Measurements from ENCODE around the gene GNG4. TPM values are rescaled to one million over a fixed set of nuclear protein-coding genes. Genes with fewer than 3 reads are reported as not detected.
"Not testable (repeated sequence)": the region's sequence is repeated elsewhere in the genome, so short reads cannot be mapped to it uniquely, and the experiment has no call there.

The GNG4 gene
- total RNA-seq, 1 donor from 2014 or later = not detected

DNA sequence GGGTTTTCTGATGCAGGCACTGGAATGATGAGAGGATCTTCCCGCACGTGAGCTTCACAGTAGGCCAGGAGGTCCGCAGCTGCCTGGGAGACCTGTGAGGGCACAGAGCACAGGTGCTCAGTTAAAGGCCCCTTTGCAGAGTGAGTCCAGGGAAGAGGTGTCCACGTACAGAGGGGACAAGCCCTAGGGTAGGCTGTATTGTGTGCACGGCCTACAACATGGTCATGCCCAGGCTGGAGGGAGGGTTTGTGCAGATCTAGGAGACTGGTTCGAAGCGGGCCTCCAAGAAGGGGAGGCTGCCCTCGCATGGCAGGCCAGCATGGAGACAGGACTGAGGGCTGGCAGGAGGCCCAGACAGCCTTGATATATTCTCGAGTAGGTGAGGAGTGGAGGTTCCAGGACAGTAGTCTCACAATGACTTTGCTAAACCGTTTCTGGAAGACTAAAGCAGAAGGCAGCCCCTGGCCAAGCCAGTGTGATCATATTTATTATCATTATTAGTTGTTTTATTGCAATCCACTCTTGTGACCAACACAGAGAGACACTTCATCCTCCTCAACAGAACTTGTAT lies 97.4 kb downstream of the GNG4 start:
- no peaks in the 10 kb centered on the region for H3K4me1 ChIP-seq
- no peak for TF ChIP-seq CTCF (IDR thresholded peaks at IDR 0.05)
- no peaks in the 10 kb centered on the region for H3K36me3 ChIP-seq
- ATAC-seq (no peak), DNase-seq (no peak)
- H3K27ac ChIP-seq = no peak overlapping the region
- H3K27me3 ChIP-seq (ENCODE audit: low read depth) = peaks cover 1% of the 10 kb centered on the region
- intact Hi-C loops (cut with DNase I) = no loop called here
- no peak overlapping the region for H3K4me3 ChIP-seq
- no peaks in the 10 kb centered on the region for H3K9me3 ChIP-seq

GRCh38 chr1:235549351-235550139 lies 100.0 kb downstream of the GNG4 start:
- Histone ChIP-seq H3K4me1 (no peaks in the 10 kb centered on the region), H3K27ac (no peak overlapping the region), H3K27me3 (ENCODE audit: low read depth) (peaks cover 3% of the 10 kb centered on the region), H3K36me3 (no peaks in the 10 kb centered on the region), H3K4me3 (no peak overlapping the region), H3K9me3 (no peaks in the 10 kb centered on the region)
- TF ChIP-seq CTCF (IDR thresholded peaks at IDR 0.05) = no peak
- ATAC-seq (no peak), DNase-seq (no peak)
- intact Hi-C loops (cut with DNase I) = no loop called here

GRCh38 chr1:235546369-235547155 lies 103.0 kb downstream of the GNG4 start:
- intact Hi-C loops (cut with DNase I); ATAC-seq; DNase-seq; H3K27me3 ChIP-seq (ENCODE audit: low read depth); H3K9me3 ChIP-seq; H3K4me1 ChIP-seq; H3K27ac ChIP-seq; H3K36me3 ChIP-seq; H3K4me3 ChIP-seq: not testable (repeated sequence)

DNA sequence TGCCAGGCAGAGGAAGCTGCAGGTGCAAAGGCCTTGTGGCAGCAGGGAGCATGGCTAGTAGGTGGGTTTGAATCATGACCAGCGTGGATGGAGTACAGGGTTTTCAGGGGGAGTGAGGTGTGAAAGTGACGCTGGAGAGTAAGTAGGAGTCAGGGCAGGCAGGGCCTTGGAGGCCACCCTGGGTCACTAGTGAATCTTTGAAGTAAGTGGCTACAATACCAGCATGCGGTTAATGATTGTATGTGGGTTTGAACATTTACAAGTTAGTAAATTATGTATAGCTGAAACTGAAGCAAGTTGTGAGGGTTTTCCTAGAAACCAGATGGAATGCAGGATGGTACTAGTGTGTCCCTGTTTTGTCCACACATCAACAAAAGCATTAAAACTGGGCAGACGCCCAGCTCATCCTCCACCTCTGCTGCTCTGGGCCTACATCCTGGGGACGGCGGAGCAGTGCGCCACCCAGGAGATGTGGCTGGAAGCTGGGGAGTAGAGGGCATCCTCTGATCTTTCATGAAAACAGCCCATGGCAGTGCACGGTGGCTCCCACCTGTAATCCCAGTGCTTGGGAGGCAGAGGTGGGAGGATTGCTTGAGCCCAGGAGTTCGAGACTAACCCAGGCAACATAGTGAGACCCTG lies 104.2 kb downstream of the GNG4 start:
- TF ChIP-seq CTCF (IDR thresholded peaks at IDR 0.05) = no peak
- Histone ChIP-seq H3K27me3 (ENCODE audit: low read depth) (peaks cover 3% of the 10 kb centered on the region), H3K4me3 (no peak overlapping the region), H3K36me3 (no peaks in the 10 kb centered on the region), H3K27ac (no peak overlapping the region), H3K9me3 (no peaks in the 10 kb centered on the region), H3K4me1 (no peaks in the 10 kb centered on the region)
- intact Hi-C loops (cut with DNase I) = no loop called here
- DNase-seq (no peak), ATAC-seq (no peak)

GRCh38 chr1:235542845-235543244 lies 106.7 kb downstream of the GNG4 start:
- H3K27me3 ChIP-seq (ENCODE audit: low read depth); ATAC-seq; H3K4me3 ChIP-seq; H3K9me3 ChIP-seq; H3K27ac ChIP-seq; DNase-seq; intact Hi-C loops (cut with DNase I); H3K4me1 ChIP-seq; H3K36me3 ChIP-seq: not testable (repeated sequence)

DNA sequence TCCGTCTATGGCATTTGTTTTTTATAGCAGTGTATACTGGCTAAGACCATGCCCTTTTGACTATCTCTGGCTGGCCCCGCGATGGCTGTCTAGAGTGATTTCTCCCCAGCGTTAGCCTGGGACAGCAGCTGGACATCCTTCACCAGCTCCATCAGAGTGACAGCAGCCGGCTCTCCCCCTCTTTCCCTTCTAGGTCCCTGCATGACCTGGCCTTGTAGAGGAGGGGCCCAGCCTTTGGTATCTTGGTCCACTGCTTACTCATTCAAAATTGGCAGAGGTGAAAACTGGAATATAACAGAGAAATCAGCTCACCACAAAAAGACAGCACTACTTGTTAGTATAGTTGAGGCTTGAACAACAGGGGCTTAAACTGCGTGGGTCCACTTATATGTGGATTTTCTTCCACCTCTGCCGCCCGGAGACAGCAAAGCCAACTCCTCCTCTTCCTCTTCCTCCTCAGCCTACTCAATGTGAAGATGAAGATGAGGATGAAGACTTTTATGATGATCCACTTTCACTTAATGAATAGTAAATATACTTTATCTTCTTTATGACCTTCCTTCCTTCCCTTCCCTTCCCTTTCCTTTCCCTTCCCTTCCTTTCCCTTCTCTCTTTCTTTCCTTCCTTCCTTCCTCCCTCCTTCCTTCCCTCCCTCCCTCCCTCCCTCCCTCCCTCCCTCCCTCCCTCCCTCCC lies 116.0 kb downstream of the GNG4 start:
- DNase-seq = no peak
- no peak for TF ChIP-seq CTCF (IDR thresholded peaks at IDR 0.05)
- Histone ChIP-seq H3K36me3 (no peaks in the 10 kb centered on the region), H3K4me1 (no peaks in the 10 kb centered on the region), H3K9me3 (no peaks in the 10 kb centered on the region), H3K27me3 (ENCODE audit: low read depth) (no peaks in the 10 kb centered on the region), H3K4me3 (no peak overlapping the region), H3K27ac (no peak overlapping the region)
- ATAC-seq = no peak
- intact Hi-C loops (cut with DNase I) = no loop called here
